ENCODE measurements around the gene MIEF2. TPM values are rescaled to one million over a fixed set of nuclear protein-coding genes. Genes with fewer than 3 reads are reported as not detected.

The MIEF2 gene
- total RNA-seq, 1 experiment from 2014 or later = 29.6 TPM

DNA sequence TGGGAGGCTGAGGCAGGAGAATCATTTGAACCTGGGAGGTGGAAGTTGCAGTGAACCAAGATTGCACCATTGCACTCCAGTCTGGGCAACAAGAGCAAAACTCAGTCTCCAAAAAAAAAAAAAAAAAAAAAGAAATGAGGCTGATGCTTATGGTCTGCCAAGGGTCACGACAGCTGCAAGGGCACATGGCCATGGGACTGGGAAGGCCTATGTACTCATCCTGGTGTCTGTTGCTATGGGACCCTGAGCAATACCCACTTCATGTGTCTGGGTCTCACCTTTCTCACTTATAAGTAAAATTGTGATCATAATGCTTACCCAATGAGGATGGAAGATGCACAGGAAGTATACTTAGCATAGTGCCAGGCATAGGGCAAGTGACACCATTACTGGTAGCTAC lies 16.6 kb downstream of the MIEF2 start:
- Histone ChIP-seq H3K9me3 (ENCODE audit: insufficient read depth, low read depth) (no peaks in the 10 kb centered on the region), H2AFZ (no peak overlapping the region), H4K20me1 (ENCODE audit: insufficient read depth) (no peaks in the 10 kb centered on the region), H3K27ac (no peak overlapping the region), H3K9me2 (ENCODE audit: insufficient read depth) (no peaks in the 10 kb centered on the region), H3K27me3 (ENCODE audit: insufficient read depth, low read depth) (no peaks in the 10 kb centered on the region), H3F3A (ENCODE audit: insufficient read depth, low read depth) (peaks cover 10% of the 10 kb centered on the region; the same call in 1 of the 2 replicates), H3K4me2 (no peak overlapping the region), H3K79me2 (ENCODE audit: low read depth) (no peaks in the 10 kb centered on the region), H3K4me1 (replicated peaks; ENCODE audit: insufficient read depth) (no peaks in the 10 kb centered on the region), H3K36me3 (ENCODE audit: low read depth) (no peaks in the 10 kb centered on the region), H3K4me3 (no peak overlapping the region)
- BruUV-seq (replicated peaks) = no TSS peak
- ChIA-PET POLR2A (ENCODE audit: unreplicated experiment) (interaction anchor here (0.6 kb wide), 1 partner anchor 24 kb away, joined by 5 read pairs; no protein-coding TSS in a partner anchor), CTCF (no interaction called here)
- DNase-seq = no peak
- intact Hi-C loops (cut with micrococcal nuclease; ENCODE audit: unreplicated experiment) = no loop called here
- TF ChIP-seq, protein P1, sequence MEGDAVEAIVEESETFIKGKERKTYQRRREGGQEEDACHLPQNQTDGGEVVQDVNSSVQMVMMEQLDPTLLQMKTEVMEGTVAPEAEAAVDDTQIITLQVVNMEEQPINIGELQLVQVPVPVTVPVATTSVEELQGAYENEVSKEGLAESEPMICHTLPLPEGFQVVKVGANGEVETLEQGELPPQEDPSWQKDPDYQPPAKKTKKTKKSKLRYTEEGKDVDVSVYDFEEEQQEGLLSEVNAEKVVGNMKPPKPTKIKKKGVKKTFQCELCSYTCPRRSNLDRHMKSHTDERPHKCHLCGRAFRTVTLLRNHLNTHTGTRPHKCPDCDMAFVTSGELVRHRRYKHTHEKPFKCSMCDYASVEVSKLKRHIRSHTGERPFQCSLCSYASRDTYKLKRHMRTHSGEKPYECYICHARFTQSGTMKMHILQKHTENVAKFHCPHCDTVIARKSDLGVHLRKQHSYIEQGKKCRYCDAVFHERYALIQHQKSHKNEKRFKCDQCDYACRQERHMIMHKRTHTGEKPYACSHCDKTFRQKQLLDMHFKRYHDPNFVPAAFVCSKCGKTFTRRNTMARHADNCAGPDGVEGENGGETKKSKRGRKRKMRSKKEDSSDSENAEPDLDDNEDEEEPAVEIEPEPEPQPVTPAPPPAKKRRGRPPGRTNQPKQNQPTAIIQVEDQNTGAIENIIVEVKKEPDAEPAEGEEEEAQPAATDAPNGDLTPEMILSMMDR (conservative IDR thresholded peaks at IDR 0.05) = no peak
- TF ChIP-seq EZH2 (IDR thresholded peaks at IDR 0.05; ENCODE audit: low read depth) = no peak

DNA sequence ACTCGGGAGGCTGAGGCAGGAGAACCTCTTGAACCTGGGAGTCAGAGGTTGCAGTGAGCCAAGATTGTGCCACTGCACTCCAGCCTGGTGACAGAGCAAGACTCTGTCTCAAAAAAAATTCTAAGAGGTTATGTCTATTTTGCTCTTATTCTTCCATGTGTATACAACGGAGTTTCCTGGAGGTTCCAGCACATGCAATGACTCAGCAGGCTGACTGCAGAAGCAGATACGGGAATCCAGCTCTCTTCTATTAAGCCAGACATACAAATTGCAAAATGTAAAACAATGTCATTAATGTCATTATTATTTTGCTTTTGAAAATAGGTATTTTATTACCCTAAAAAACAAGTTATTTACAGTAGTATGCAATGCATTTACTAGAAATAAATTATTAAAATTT lies 18.4 kb downstream of the MIEF2 start:
- Histone ChIP-seq H4K20me1 (ENCODE audit: insufficient read depth) (no peaks in the 10 kb centered on the region; the same call in 1 of the 2 replicates), H3K27ac (no peak overlapping the region), H2AFZ (no peak overlapping the region), H3K4me3 (no peak overlapping the region), H3F3A (ENCODE audit: insufficient read depth, low read depth) (no peaks in the 10 kb centered on the region), H3K9me2 (ENCODE audit: insufficient read depth) (no peaks in the 10 kb centered on the region), H3K36me3 (ENCODE audit: low read depth) (0 out of 2 replicates have a peak, but pooled peaks cover 17% of the 10 kb centered on the region), H3K9me3 (ENCODE audit: insufficient read depth, low read depth) (no peaks in the 10 kb centered on the region), H3K4me2 (no peak overlapping the region), H3K27me3 (ENCODE audit: insufficient read depth, low read depth) (no peaks in the 10 kb centered on the region), H3K4me1 (replicated peaks; ENCODE audit: insufficient read depth) (no peaks in the 10 kb centered on the region), H3K79me2 (ENCODE audit: low read depth) (no peaks in the 10 kb centered on the region)
- DNase-seq = no peak
- ChIA-PET CTCF (no interaction called here), POLR2A (ENCODE audit: unreplicated experiment) (no interaction called here)
- no peak for TF ChIP-seq EZH2 (IDR thresholded peaks at IDR 0.05; ENCODE audit: low read depth)
- TF ChIP-seq, protein P1 (conservative IDR thresholded peaks at IDR 0.05) = no peak
- intact Hi-C loops (cut with micrococcal nuclease; ENCODE audit: unreplicated experiment) = no loop called here
- no TSS peak for BruUV-seq (replicated peaks)

DNA sequence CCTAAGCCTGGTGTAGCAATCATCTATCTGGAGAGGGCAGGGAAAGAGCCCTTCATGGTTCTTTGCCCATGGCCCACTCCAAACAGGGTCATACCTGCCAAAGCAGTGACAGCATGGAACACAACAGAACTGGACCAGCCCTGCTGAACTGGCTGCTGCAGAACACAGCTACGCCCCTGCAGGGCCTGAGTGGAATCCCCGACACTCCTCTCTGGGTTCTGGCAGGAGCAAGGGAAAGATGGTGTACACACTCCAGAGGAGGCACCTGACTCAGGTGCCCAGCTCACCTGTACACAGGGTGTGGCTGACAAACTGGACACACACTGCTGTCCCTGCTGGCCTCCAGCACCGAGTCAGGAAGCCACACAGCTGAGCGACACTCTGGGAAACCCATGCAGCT lies 19.8 kb downstream of the MIEF2 start:
- intact Hi-C loops (cut with micrococcal nuclease; ENCODE audit: unreplicated experiment) = no loop called here
- CTCF ChIA-PET = no interaction called here

More for the DNA sequence above, 19.8 kb downstream of the MIEF2 start:
- Histone ChIP-seq H3K79me2 (ENCODE audit: low read depth) (no peaks in the 10 kb centered on the region), H3K9me3 (ENCODE audit: insufficient read depth, low read depth) (no peaks in the 10 kb centered on the region), H3K27me3 (ENCODE audit: insufficient read depth, low read depth) (no peaks in the 10 kb centered on the region), H3F3A (ENCODE audit: insufficient read depth, low read depth) (no peaks in the 10 kb centered on the region; the same call in 1 of the 2 replicates), H3K4me1 (replicated peaks; ENCODE audit: insufficient read depth) (no peaks in the 10 kb centered on the region), H3K27ac (no peak overlapping the region), H3K4me3 (no peak overlapping the region), H4K20me1 (ENCODE audit: insufficient read depth) (no peaks in the 10 kb centered on the region; the same call in 1 of the 2 replicates), H3K9me2 (ENCODE audit: insufficient read depth) (no peaks in the 10 kb centered on the region), H3K4me2 (no peak overlapping the region), H2AFZ (no peak overlapping the region), H3K36me3 (ENCODE audit: low read depth) (peaks cover 28% of the 10 kb centered on the region; the same call in 1 of the 2 replicates)
- no peak for DNase-seq
- POLR2A ChIA-PET (ENCODE audit: unreplicated experiment) = no interaction called here
- TF ChIP-seq, protein P1 (conservative IDR thresholded peaks at IDR 0.05) = no peak
- no peak for TF ChIP-seq EZH2 (IDR thresholded peaks at IDR 0.05; ENCODE audit: low read depth)
- no TSS peak for BruUV-seq (replicated peaks)
